ENCODE measurements around the gene CNGB1.
"Not testable (repeated sequence)": the region's sequence is repeated elsewhere in the genome, so short reads cannot be mapped to it uniquely, and the experiment has no call there.

CNGB1 gene

DNA sequence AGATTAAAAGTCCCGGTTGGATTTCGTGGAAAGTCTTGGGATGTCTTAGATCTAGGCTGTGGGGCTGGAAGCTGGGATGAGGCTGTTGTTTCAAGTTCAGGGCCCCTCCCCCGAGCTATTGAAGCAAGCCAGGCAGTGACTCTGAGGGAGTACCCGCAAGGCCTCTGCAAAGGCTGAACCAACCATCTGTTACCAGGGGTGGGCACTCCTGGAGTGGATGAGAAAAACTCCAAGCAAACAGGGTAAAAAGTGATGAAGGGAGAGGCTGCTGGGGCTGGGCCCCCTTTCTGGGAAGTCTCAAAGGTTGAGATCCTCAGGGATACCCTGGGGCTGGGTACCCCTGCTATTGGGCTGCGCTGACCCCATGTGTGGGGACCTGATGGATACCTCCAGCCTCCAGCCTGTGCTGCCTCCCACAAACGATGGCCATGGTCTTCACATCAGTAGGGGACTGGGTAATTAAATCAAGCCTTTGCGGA, 86.2 kb downstream of the CNGB1 start:
- no peak for DNase-seq (ENCODE audit: low read depth)

DNA sequence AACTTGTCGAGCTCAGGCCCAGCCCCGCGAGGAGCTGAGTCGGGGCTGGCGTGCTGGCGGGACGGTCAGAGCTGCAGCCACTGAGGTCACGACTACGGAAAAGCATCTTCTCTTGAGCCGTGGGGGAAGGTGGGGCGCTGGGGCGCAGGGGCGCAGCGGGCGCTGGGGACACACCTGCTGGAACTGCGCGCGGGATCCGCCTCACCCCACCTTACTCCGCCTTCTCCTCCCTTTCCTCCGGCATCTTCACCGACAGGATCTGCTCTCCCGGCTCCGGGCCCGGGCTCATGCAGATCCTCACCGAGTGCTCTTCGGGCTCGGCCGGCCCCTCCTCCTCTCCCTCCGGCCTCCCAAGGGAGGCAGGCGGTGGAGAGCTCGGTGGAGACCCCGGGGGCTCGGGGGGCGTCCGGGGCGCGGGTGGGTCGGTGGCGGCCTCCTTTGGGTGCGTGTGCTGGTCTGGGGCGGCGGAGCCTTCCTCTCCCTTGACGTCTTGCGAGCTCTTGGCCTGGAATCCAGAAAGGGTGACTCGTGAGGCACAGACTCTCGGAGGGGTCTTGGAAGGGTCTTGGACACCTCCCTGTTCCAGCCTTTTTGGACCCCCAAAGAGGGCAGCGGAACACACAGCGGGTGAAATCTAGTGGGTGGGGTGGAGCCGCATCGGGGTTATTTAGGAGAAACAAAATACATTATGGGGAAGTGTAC, 86.8 kb downstream of the CNGB1 start:
- no peak for DNase-seq (ENCODE audit: low read depth)

DNA sequence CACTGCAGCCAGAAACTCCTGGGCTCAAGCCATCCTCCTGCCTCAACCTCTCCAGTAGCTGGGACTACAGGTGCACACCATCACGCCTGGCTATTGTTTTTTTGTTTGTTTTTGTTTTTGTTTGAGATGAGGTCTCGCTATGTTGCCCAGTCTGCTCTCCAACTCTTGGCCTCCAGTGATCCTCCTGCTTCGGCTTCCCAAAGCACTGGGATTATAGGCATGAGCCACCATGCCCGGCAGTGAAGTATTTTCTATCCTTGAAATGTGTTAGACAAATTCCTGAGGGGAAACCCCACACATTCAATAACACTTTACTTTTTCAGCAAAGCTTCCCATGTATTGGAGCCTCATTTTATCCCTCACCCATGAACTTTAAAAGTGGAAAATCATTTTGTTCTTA, 87.4 kb downstream of the CNGB1 start:
- DNase-seq (ENCODE audit: low read depth): no peak

DNA sequence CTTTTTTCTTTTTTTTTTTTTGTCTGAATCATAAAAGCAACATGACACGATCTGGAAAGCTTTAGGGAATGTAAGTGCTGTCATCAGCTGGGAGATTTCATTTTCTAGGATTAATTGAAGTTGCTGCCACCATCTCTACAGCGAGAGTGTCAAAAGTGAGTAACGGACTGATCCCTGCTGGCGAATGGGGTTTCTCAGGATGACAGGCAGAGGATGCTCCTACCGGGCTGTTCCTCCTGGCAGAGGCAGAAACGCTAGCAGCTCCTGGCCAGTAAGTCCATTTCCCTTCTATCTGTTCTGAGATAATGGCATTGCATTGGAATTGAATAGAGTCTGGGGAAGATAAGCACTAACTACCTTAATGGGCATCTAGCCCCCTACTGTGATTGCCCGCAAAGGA, 88.1 kb downstream of the CNGB1 start:
- DNase-seq (ENCODE audit: low read depth): no peak

DNA sequence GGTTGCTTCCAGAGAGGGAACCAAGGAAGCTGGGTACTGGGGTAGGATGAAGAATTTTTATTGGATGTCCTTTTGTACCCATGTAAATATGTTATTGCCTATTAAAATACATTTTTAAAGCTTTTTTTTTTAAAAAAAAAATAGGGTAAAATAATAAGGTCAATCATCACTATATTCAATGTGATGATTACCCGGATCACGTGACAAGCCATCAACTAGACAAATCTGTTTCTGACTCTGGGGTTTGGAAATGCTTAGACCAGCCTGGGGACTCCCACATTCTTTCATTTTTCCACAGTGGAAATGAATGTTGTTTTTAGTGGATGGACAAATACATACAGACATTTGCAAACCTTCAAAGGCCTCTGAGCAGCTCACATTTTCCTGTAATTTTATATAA, 88.7 kb downstream of the CNGB1 start:
- DNase-seq (ENCODE audit: low read depth): no peak

DNA sequence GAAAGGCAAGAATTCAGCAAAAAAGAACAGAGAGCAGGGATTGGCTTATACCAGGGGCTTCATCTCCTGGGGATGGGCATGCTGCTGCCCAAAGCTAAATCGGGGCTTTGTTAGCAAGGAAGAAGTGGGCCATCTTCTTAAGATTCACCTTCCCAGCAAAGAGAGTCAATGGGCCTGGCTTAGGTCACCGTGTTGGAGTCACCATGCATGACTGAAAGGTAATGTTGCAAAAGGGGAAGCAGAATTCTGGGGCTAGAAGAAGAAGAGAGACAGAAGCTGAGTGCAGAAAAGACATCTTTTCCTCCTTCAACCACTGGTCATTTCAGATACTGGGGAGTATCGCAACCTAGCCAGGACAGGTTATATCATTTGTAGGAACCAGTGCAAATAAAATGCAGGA, 92.3 kb downstream of the CNGB1 start:
- DNase-seq (ENCODE audit: low read depth): no peak

DNA sequence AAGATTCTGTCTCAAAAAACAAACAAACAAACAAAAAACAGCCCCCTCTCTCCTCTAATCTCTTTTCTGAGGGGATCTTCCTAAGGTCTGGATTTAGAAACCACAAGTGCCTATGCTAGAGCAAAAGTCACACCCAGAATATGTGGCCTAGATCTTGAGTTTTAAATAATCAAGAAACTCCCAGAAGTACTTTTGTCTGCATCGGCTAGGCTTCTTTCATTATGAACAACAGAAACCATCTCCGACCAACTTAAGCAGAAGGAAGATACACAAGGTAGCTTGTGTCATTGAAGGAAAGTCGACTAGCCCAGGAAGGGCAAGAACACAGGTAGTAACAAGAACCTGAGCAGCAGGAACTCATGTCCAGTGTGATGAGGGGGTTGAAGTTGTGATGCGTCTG, 94.7 kb downstream of the CNGB1 start:
- DNase-seq (ENCODE audit: low read depth): no peak

DNA sequence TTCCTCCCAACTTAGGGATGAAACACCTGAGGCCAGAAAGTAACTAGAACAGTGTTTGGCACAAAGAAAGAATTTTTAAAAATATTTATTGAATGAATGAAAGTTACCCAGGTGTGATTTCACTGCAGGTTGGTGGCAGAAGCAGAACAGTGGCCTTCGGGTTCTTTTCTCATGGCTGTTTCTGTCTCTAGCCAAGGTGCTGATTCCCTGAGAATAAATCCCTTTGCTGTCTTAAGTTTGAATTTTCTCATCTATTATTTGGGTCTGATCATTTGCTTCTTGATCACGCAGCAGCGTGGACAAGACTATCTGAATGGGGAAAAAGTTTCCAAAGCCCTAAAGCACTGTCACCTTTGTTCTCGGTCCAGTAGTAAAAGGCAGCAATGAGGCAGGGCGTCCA, 95.6 kb downstream of the CNGB1 start:
- DNase-seq (ENCODE audit: low read depth): no peak

DNA sequence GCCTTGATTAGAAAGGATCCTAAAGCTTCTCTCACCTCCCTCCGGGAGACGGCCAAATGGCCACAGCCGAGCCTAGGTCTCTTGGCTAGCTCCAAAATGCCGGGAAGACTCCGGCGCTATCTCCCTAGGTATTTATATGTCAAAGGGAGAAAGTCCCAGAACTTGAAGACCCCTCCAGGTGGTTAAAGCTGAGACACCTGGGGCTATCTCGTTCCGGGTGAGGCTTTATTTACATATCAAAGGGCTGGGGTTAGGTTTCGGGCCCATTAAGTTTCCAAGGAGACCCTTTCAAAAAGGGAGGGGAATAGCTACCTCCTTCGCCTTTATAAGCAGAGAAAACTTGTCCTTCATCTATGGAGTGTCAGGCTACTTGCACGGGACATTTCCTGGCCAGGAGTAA, 97.7 kb downstream of the CNGB1 start:
- no peak for DNase-seq (ENCODE audit: low read depth)

DNA sequence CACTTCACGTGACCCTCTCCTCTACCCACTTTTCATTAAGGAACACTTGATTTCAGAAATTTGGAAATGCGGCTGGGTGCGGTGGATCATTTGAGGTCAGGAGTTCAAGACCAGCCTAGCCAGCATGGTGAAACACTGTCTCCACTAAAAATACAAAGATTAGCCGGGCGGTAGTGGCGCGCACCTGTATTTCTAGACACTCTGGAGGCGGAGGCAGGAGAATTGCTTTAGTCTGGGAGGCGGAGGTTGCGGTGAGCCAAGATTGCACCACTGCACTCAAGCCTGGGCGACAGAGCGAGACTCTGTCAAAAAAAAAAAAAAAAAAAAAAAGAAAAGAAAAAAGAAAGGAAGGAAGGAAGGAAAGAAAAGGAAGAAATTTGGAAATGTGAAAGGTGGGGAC, 98.2 kb downstream of the CNGB1 start:
- DNase-seq (ENCODE audit: low read depth): not testable (repeated sequence)

DNA sequence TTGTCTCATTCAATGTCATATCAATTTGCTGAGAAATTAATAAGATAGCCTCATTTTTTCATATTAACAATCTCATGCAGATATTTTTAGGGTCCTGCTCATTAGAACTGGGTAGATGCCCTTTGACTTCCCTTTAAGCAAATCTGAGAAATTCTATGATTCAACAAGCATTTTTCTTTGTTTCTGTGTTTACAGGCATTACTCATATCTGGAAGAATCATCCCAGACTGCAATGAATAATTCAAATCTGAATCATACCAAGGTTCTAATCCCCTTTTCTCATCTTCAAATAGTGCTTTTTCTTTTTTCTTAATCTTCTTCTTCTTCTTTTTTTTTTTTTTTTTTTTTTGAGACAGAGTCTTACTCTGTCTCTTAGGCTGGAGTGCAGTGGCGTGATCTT, 99.5 kb downstream of the CNGB1 start:
- no peak for DNase-seq (ENCODE audit: low read depth)

DNA sequence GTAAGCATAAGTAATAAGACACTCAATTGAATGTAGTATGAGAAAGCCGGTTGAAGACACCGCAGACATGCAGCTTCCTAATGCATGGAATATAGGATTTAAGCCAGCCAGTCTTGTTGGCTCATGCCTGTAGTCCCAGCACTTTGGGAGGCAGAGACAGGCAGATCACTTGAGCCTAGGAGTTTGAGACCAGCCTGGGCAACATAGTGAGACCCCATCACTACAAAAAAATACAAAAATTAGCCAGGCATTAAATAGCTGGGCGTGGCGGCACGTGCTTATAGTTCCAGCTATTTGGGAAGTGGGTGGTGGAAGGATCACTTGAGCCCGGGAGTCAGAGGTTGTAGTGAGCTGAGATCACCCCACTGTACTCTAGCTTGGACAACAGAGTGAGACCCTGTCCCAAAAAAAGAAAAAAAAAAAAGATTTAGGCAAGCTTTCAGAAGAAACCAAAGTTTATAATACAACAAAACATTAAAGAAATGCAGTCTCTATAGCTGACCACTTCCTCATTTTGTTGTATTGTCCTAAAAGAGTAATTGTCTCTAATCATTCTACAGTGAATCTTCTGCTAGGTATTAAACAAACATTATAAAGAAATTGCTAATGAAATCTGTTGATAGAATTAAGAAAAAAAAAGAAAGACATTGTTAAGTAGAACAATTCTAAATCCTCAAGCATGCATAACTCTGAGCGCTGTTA, 100.0 kb downstream of the CNGB1 start:
- no peak for DNase-seq (ENCODE audit: low read depth)

DNA sequence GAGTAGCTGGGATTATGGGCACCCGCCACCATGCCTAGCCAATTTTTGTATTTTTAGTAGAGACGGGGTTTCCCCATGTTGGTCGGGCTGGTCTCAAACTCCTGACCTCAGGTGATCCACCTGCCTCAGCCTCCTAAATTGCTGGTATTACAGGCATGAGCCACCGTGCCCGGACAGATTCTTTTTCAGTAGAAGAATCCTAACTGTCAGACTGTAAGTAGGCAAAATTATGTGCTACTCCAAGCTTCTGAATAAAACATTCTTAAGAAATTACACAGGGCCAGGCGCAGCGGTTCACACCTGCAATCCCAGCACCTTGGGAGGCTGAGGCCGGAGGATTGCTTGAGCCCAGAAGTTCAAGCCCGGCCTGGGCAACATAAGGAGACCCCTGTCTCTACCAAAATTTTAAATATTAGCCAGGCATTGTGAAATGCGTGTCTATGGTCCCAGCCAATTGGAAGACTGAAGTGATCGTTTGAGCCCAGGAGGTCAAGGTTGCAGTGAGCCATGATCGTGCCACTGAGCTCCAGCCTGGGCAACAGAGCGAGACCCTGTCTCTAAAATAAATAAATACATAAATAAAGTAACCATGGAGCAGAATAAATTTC, 101.9 kb downstream of the CNGB1 start:
- DNase-seq (ENCODE audit: low read depth): no peak

DNA sequence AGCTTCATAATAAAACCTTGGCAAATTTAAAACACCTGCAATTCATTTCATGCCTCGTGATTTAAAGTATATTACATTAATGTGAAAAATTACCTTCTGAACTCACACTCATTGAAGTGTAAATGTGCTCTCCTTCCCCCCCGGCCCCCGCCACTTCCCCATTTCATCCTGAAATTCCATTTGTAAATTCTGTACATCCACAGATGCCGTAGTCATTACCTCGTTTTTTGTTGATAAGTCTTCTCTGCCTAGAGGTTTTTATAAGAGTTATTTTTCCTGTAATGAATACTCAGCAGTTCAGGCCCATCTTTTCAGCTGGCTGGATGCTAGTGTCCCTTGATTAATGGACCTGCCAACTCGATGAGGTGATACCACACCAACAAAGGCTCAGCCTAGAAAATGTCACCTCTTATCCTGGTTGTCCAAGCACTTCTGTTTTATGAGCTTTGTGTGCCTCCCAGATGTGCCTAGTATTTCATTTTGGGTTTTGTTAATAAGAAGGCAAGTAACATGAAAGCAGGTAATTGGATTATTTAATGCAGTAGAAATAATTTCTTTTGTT, 103.8 kb downstream of the CNGB1 start:
- DNase-seq (ENCODE audit: low read depth): no peak

DNA sequence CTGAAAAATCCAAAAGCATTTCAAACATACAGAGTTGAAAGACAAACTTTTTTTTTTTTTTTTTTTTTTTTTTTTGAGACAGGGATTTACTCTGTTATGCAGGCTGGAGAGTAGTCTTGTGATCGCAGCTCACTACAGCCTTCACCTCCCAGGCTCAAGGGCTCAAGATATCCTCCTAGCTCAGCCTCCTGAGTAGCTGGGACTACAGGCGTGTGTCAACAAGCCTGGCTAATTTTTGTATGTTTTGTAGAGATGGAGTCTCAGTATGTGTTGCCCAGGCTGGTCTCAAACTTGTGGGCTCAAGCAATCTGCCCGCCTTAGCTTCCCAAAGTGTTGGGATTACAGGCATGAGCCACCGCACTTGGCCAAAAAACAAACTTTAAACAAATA, 104.4 kb downstream of the CNGB1 start:
- DNase-seq (ENCODE audit: low read depth): no peak

DNA sequence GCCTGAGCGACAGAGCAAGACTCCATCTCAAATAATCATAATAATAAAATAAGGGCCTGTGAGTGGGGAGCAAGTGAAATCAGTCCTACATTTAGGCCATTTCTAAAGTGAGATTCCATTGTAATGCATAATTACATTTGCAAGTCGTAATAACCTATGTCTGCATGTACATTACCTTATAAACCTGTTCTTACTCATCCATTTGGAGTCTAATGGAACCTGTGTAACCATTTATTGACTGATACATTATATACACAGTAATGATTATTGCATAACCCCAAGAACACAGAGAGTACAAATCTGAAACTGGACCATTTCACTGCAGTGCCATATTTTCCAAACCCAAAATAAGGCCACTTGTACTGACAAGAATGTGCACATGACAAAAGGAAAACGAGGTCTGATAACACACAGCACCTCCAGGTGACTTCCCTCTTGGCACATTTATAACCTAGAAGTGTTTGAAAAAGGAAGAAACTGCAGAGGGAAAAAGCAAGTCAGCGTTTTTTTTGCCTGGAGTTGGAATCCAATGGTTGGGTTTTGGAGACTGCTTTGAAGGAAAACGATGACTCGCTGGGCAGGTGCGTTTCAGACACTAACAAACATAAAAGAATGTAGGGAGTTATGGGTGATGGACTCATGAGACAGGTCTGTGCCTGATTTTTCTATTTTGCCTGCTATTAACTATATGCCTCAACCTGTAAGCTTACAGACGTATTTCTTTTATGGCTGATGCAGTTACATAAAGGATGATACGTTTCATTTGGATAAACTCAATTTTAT, 105.0 kb downstream of the CNGB1 start:
- no peak for DNase-seq (ENCODE audit: low read depth)

DNA sequence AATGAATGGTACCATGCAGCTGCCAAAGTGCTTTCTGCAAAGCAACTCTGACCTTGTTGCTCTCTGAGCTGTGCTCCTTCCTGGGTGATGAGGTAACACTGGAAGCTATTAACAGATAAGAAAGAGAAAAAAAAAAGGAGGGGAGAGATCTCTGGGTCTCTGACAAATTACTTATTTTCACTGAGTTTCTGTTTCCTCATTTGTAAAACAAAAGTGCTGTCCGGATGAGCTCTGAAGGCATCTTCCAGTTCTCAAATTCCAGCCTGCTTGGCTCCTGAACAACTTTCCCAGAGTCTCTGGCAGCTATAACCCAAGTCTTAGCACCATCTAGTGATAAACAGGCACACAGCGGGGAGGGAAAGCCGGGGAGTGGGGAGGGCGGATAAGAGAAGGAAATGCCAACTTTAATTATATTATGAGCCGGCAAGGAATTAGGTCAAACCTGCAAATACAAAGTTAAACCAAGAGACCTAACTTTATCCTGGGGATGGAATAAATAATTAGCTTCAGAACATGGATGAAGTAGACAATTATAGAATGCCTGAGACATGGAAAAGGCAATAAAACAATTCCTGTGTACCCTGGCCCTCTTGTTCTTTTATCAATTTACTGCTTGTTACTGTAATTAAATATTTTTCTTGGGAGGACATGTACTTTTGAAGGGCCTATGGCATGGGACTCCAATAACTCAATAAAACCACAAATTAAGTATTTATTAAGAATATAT, 107.3 kb downstream of the CNGB1 start:
- DNase-seq (ENCODE audit: low read depth): no peak

DNA sequence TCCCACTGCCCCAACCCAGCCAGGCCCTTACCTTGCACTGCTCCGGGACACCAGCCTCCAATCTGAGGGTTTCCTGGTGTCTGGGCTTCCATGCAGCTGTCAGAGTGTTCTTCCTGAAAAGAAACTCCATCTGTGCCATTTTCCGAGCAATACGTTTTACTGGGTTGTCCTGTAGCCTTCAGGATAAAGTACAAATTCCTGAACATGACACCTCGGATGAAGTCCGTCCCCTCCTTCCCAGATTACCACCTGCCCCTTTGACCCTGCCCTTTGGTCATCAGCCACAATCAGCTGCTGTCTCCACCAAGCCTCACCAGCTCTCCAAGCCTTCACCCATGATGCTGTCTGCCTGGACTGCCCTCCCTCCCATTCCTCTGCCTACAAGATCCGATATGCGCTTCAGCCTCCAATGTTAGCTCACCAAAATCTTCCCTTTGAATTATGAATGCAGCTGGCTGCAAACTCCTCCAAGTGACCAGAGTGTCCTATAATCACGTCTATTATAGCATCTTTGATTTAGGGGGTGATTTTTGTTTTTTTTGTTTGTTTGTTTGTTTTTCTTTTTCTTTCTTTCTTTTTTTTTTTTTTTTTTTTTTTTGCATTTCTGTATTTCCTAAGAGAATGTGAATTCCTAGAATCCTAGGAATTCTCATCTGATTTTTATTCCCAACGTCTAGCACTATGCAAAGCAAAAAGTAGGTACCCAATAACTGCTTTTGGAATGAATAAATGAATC, 108.1 kb downstream of the CNGB1 start:
- DNase-seq (ENCODE audit: low read depth): no peak

DNA sequence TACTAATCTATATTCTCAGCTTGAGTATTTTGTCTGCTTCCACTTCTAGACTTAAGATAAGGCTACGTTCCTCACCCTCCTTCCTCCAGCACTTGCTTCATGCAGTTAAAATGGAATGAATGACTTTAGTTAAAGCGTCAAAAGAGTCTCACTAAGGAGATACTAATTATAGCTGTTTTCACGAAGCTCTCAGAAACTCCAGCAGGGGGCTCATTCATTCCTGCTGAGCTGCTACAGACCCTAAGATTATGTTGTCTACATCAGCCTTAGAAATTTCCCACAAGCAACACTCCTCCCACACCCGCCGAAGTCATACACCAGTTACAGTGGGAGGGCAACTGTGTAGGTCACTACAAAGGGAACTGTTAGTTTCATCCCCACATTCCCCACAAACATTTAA, 111.6 kb downstream of the CNGB1 start:
- DNase-seq (ENCODE audit: low read depth): no peak

DNA sequence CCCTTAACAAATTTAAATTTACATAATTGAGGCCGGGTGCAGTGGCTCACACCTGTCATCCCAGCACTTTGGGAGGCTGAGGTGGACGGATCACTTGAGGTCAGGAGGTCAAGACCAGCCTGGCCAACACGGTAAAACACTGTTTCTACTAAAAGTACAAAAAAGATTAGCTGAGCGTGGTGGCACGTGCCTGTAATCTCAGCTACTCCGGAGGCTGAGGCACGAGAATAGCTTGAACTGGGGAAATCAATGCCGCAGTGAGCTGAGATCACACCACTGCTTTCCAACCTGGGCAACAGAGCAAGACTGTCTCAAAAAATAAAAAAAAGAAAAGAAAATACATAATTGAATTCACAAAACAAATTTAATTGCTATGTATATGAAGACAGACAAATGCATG, 112.3 kb downstream of the CNGB1 start:
- no peak for DNase-seq (ENCODE audit: low read depth)

DNA sequence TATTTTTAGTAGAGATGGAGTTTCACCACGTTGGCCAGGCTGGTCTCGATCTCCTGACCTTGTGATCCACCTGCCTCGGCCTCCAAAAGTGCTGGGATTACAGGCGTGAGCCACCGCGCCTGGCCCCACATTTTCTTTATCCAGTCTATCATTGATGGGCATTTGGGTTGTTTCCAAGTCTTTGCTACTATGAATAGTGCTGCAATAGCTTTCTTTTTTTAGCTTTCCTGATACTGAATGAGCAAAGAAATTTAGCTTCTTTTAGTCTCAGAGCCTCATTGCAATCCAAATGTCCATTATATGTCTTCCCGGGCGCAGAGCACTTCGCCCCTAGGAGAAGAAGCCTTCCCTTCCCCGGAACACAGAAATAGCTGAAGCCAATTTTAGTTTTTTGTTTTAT, 112.9 kb downstream of the CNGB1 start:
- not testable (repeated sequence) for DNase-seq (ENCODE audit: low read depth)

Measured in activated T-cell treated with anti-CD3 and anti-CD28 coated beads for 24 hours (primary cell).